Suprapubic skin (tissue), 4 donors: ENCODE results near the gene RARRES1.

ENCODE experiments used
- EP300 ChIP-seq: sonication (generic); formaldehyde crosslinking; IDR thresholded peaks from one replicate; pipeline ENCODE4 v1.6.1; 2017; ENCODE audit warnings: antibody characterized with exemption
- POLR2A ChIP-seq, 2 donors: fragments of 450-650 bp; IDR thresholded peaks; one replicate each; pipeline ENCODE4 v1.6.1; 2017; ENCODE audit warnings: antibody characterized with exemption in 2 of 2, mild to moderate bottlenecking in 2 of 2, moderate library complexity in 2 of 2
- POLR2AphosphoS5 ChIP-seq, 3 donors: sonication (generic); formaldehyde crosslinking; IDR thresholded peaks; one replicate each; pipeline ENCODE4 v1.6.1; 2017; ENCODE audit warnings: antibody characterized with exemption in 3 of 3
- TF ChIP-seq, protein P1 (sequence below), 2 donors: fragments of 200-600 bp in 1 of 2; fragments of 450-650 bp in 1 of 2; sonication (generic) in 1 of 2; IDR thresholded peaks; one replicate each; pipeline ENCODE4 v1.5.1; 2016 to 2019; ENCODE audit warnings: antibody characterized with exemption in 2 of 2, mild to moderate bottlenecking in 1 of 2, moderate library complexity in 1 of 2

DNA sequence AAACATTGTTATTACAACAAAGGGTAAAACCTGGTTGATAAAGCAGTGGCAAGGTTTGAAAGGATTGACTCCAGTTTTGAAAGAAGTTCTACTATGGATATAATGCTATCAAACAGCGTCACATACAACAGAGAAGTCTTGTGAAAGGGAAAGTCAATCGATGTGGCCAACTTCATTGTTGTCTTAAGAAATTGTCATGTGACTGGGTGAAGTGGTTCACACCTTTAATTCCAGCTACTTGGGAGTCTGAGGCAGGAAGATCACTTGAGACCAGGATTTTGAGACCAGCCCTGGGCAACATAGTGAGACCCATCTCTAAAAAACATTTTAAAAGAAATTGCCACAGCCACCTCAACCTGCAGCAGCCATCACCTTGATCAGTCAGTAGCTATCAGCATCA is 53.6 kb downstream of the RARRES1 start:
- TF ChIP-seq POLR2AphosphoS5 (IDR thresholded peaks at IDR 0.05): no peak
- TF ChIP-seq, protein P1, sequence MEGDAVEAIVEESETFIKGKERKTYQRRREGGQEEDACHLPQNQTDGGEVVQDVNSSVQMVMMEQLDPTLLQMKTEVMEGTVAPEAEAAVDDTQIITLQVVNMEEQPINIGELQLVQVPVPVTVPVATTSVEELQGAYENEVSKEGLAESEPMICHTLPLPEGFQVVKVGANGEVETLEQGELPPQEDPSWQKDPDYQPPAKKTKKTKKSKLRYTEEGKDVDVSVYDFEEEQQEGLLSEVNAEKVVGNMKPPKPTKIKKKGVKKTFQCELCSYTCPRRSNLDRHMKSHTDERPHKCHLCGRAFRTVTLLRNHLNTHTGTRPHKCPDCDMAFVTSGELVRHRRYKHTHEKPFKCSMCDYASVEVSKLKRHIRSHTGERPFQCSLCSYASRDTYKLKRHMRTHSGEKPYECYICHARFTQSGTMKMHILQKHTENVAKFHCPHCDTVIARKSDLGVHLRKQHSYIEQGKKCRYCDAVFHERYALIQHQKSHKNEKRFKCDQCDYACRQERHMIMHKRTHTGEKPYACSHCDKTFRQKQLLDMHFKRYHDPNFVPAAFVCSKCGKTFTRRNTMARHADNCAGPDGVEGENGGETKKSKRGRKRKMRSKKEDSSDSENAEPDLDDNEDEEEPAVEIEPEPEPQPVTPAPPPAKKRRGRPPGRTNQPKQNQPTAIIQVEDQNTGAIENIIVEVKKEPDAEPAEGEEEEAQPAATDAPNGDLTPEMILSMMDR (IDR thresholded peaks at IDR 0.05): no peak
- no peak for TF ChIP-seq EP300
- no peak for TF ChIP-seq POLR2A (IDR thresholded peaks at IDR 0.05)
